ENCODE measurements around the gene PRADC1.

The PRADC1 gene

GRCh38 chr2:73228631-73229030, 4.4 kb downstream of the PRADC1 start:
- POLR2A ChIA-PET = no interaction called here
- no peak overlapping the region for H3K4me3 ChIP-seq (ENCODE audit: low read depth, low read length)
- CTCF ChIA-PET = interaction anchor here (1.0 to 4.5 kb wide), 4 partner anchors 11 to 143 kb away, joined by 3 to 23 read pairs (median 10); partner anchors contain the start of gene SMYD5
- DNase-seq (ENCODE audit: low read depth, low spot score) = no peak
- no peak for TF ChIP-seq CTCF (IDR thresholded peaks at IDR 0.05; ENCODE audit: insufficient read depth, low read length, missing control alignments)

- DNase-seq (ENCODE audit: low read depth, low spot score) = no peak
- ChIA-PET CTCF (interaction anchor here (3.4 to 4.5 kb wide), 3 partner anchors 9 to 14 kb away, joined by 12 to 23 read pairs (median 18); partner anchors contain the start of gene SMYD5), POLR2A (no interaction called here)
- TF ChIP-seq CTCF (IDR thresholded peaks at IDR 0.05; ENCODE audit: insufficient read depth, low read length, missing control alignments) = no peak
- H3K4me3 ChIP-seq (ENCODE audit: low read depth, low read length) = no peak overlapping the region
Measured at GRCh38 chr2:73227086-73227485, 6.0 kb downstream of the PRADC1 start.

- DNase-seq (ENCODE audit: low read depth, low spot score) = no peak
- ChIA-PET POLR2A (no interaction called here), CTCF (interaction anchor here (0.9 to 3.6 kb wide), 2 partner anchors 13 to 49 kb away, joined by 3 to 18 read pairs; no protein-coding TSS in a partner anchor)
- no peak for TF ChIP-seq CTCF (IDR thresholded peaks at IDR 0.05; ENCODE audit: insufficient read depth, low read length, missing control alignments)
- H3K4me3 ChIP-seq (ENCODE audit: low read depth, low read length) = no peak overlapping the region
Measured at GRCh38 chr2:73225513-73226360, 7.3 kb downstream of the PRADC1 start.

- H3K4me3 ChIP-seq (ENCODE audit: low read depth, low read length) = no peak overlapping the region
- ChIA-PET CTCF (interaction anchor here (3.6 kb wide), 1 partner anchor 11 kb away, joined by 18 read pairs; no protein-coding TSS in a partner anchor), POLR2A (interaction anchor here (1.7 kb wide), 1 partner anchor 10 kb away, joined by 6 read pairs; the partner anchor contains the start of gene CCT7)
- no peak for DNase-seq (ENCODE audit: low read depth, low spot score)
- no peak for TF ChIP-seq CTCF (IDR thresholded peaks at IDR 0.05; ENCODE audit: insufficient read depth, low read length, missing control alignments)
Measured at GRCh38 chr2:73223821-73224220, 9.2 kb downstream of the PRADC1 start.

- DNase-seq (ENCODE audit: low read depth, low spot score) = no peak
- POLR2A ChIA-PET = interaction anchor here (1.0 kb wide), 1 partner anchor 15 kb away, joined by 5 read pairs; the partner anchor contains the start of genes CCT7 and PRADC1
- no peak overlapping the region for H3K4me3 ChIP-seq (ENCODE audit: low read depth, low read length)
- CTCF ChIA-PET = interaction anchor here (1.1 to 2.3 kb wide), 4 partner anchors 8 to 41 kb away, joined by 3 to 12 read pairs (median 6); partner anchors contain the start of gene PRADC1
- no peak for TF ChIP-seq CTCF (IDR thresholded peaks at IDR 0.05; ENCODE audit: insufficient read depth, low read length, missing control alignments)
Measured at GRCh38 chr2:73218298-73218697, 14.7 kb downstream of the PRADC1 start.

- ChIA-PET CTCF (interaction anchor here (1.1 to 2.3 kb wide), 4 partner anchors 8 to 40 kb away, joined by 3 to 12 read pairs (median 6); partner anchors contain the start of gene PRADC1), POLR2A (interaction anchor here (1.0 kb wide), 1 partner anchor 16 kb away, joined by 5 read pairs; the partner anchor contains the start of genes CCT7 and PRADC1)
- no peak for TF ChIP-seq CTCF (IDR thresholded peaks at IDR 0.05; ENCODE audit: insufficient read depth, low read length, missing control alignments)
- no peak overlapping the region for H3K4me3 ChIP-seq (ENCODE audit: low read depth, low read length)
- DNase-seq (ENCODE audit: low read depth, low spot score) = no peak
Measured at GRCh38 chr2:73217826-73218225, 15.2 kb downstream of the PRADC1 start.

All from AG04449 (cell line).